ENCODE results near the gene CCDC50.

- TF ChIP-seq CTCF (IDR thresholded peaks at IDR 0.05) (no peak), POLR2AphosphoS5 (IDR thresholded peaks at IDR 0.05) (no peak)
Observed at GRCh38 chr3:191376516-191377141, 47.4 kb downstream of the CCDC50 start.

Measured in breast epithelium (tissue), 3 donors.